ENCODE results near the gene DBR1.

DBR1 gene, protein sequence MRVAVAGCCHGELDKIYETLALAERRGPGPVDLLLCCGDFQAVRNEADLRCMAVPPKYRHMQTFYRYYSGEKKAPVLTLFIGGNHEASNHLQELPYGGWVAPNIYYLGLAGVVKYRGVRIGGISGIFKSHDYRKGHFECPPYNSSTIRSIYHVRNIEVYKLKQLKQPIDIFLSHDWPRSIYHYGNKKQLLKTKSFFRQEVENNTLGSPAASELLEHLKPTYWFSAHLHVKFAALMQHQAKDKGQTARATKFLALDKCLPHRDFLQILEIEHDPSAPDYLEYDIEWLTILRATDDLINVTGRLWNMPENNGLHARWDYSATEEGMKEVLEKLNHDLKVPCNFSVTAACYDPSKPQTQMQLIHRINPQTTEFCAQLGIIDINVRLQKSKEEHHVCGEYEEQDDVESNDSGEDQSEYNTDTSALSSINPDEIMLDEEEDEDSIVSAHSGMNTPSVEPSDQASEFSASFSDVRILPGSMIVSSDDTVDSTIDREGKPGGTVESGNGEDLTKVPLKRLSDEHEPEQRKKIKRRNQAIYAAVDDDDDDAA

GRCh38 chr3:138174421-138175131 lies at the start of gene DBR1:
Gene DBR1 (minus strand): TSS chr3:138174921. CDS start chr3:138174795, 126 bp downstream.
- Mint-ChIP-seq H3K9me3 (no peaks in the 10 kb centered on the region), H3K4me1 (peaks cover 8 to 17% of the 10 kb centered on the region in 2 donors), H3K27ac (peak within 1 kb of the TSS; percentile 96), H3K4me3 (peak within 1 kb of the TSS; percentile 93 to 98), H3K36me3 (peaks cover 2 to 15% of the 10 kb centered on the region in 2 donors), H3K27me3 (peaks cover 0 to 7% of the 10 kb centered on the region in 2 donors)
- ATAC-seq (replicated peaks) (peak; percentile 94), DNase-seq (peak; percentile 75)

DNA sequence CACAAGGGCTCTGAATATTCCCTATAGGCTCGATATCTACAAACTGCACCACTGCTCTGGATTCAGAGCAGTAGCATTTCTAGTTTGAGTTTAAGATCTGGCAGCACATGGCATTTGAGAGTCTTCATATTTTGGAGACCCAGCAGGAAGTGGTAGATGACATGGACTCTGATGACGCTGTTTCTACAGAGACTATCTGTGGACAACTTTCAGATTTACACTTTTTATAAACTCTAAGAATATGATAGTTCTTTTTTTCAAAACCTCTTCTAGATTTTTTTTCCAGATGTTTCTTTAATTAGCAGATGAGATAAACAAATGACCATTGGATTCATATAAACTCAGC lies 48.2 kb upstream of the DBR1 start:
- Mint-ChIP-seq H3K27ac (no peak overlapping the region), H3K9me3 (no peaks in the 10 kb centered on the region), H3K4me1 (peaks cover 13 to 22% of the 10 kb centered on the region in 2 donors), H3K27me3 (no peaks in the 10 kb centered on the region), H3K36me3 (peaks cover 17 to 31% of the 10 kb centered on the region in 2 donors), H3K4me3 (no peak overlapping the region)
- no peak for ATAC-seq (replicated peaks)
- no peak for DNase-seq

DNA sequence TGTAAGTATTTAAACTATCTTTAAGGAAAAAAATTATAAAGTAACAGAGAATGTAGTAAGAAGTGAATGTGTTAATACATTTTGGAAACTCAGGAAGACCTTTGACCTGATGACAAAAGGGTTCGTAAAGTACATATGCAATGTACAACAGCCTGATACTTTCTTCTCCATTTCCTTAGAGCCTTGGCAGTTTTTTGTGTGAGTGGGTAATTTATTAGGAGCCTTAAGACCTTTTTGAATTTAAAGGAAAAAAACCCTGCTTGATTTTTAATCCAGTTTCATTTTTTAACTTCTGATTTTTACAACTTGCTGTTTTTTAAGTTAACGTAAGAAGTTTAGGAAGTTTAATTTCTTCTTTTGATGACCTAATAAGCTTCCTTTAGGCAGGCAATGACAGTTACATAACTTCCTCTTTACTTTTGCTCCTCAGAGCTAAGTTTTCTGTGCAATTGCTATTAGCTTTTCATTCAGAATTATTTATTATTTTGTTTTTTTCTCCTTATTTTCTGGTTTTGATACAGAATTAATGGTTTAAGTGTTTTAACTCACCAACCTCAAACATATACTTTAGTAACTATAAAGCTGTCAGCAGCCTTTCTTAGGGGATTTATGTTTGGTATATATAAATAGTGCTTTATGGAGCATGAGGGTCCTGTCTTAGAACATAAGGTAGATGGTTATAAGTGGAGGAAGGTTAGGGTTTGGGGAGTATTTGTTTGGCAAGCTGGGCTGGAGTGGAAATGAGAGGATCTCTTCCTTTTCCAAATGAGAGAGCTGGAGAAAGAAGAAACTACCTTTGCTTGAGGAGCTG lies 47.6 kb upstream of the DBR1 start:
- peaks cover 13 to 25% of the 10 kb centered on the region in 2 donors for H3K4me1 Mint-ChIP-seq
- H3K4me3 Mint-ChIP-seq: no peak overlapping the region
- H3K27ac Mint-ChIP-seq: no peak overlapping the region

GRCh38 chr3:138220788-138221187 lies 46.1 kb upstream of the DBR1 start:
- DNase-seq (no peak), ATAC-seq (replicated peaks) (no peak)
- no peaks in the 10 kb centered on the region for H3K9me3 Mint-ChIP-seq
- no peak overlapping the region for H3K27ac Mint-ChIP-seq
- peaks cover 13 to 25% of the 10 kb centered on the region in 2 donors for H3K4me1 Mint-ChIP-seq
- no peak overlapping the region for H3K4me3 Mint-ChIP-seq
- H3K27me3 Mint-ChIP-seq: no peaks in the 10 kb centered on the region
- H3K36me3 Mint-ChIP-seq: peaks cover 7 to 25% of the 10 kb centered on the region in 2 donors

More for the DNA sequence above, 47.6 kb upstream of the DBR1 start:
- no peaks in the 10 kb centered on the region for H3K27me3 Mint-ChIP-seq
- no peak for ATAC-seq (replicated peaks)
- peaks cover 15 to 32% of the 10 kb centered on the region in 2 donors for H3K36me3 Mint-ChIP-seq
- H3K9me3 Mint-ChIP-seq: no peaks in the 10 kb centered on the region
- DNase-seq: no peak

DNA sequence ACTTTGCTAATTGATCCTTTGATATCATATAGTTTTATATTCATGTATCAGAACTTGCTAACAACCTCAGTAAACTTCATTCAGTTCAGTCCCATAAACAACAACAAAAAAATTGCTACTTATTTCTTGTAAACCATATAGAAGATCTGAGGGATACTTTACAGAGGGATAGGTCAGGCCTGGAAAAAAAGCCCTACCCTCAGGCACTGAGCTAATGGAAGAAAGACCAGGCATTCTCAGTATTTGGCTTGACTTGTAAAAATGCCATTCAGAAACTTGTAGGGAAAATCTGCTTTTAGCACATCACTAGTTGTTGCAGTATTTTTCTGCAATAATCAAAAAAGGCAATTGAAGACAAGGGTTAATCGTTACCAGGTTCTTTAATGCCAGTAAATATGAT lies 45.5 kb upstream of the DBR1 start:
- Mint-ChIP-seq H3K27me3 (no peaks in the 10 kb centered on the region), H3K4me1 (peaks cover 13 to 25% of the 10 kb centered on the region in 2 donors), H3K4me3 (no peak overlapping the region), H3K27ac (no peak overlapping the region), H3K9me3 (no peaks in the 10 kb centered on the region), H3K36me3 (peaks cover 7 to 22% of the 10 kb centered on the region in 2 donors)
- ATAC-seq (replicated peaks): no peak
- DNase-seq: no peak

- Mint-ChIP-seq H3K27ac (peak overlapping the region; percentile 67), H3K4me3 (no peak overlapping the region), H3K36me3 (peaks cover 7 to 18% of the 10 kb centered on the region in 2 donors), H3K4me1 (peaks cover 13 to 25% of the 10 kb centered on the region in 2 donors), H3K9me3 (no peaks in the 10 kb centered on the region), H3K27me3 (no peaks in the 10 kb centered on the region)
- no peak for DNase-seq
- peak in 1 of 2 donors; percentile 64 for ATAC-seq (replicated peaks)
Measured at GRCh38 chr3:138219255-138219654, 44.5 kb upstream of the DBR1 start.

GRCh38 chr3:138213398-138214085 lies 38.8 kb upstream of the DBR1 start:
- Mint-ChIP-seq H3K9me3 (no peaks in the 10 kb centered on the region), H3K4me3 (no peak overlapping the region), H3K36me3 (peaks cover 6 to 23% of the 10 kb centered on the region in 2 donors), H3K4me1 (peaks cover 4 to 9% of the 10 kb centered on the region in 2 donors), H3K27me3 (no peaks in the 10 kb centered on the region), H3K27ac (no peak overlapping the region)
- DNase-seq (no peak), ATAC-seq (replicated peaks) (no peak)

DNA sequence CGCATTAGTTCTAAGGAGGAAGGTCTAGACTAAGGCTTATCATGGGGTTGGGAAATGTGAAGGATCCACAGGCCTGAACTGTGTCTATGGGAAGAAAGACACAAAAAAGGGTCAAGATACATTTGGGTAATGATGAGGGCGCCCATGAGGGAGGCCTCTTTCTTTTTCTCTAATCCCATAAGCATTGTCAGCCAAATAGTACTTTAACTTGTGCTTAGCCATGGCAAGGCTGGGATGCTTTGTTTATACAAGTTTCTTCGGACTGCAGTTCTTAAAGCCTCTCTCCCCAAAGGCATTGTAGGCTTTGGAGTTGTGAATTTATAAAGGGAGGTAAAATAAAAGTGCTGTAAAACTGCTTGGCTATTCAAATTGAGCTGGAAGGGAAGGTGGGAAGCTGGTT lies 35.8 kb upstream of the DBR1 start:
- no peak for DNase-seq
- Mint-ChIP-seq H3K9me3 (no peaks in the 10 kb centered on the region), H3K4me3 (no peak overlapping the region), H3K36me3 (peaks cover 16 to 28% of the 10 kb centered on the region in 2 donors), H3K27ac (no peak overlapping the region), H3K4me1 (peaks cover 5 to 8% of the 10 kb centered on the region in 2 donors), H3K27me3 (no peaks in the 10 kb centered on the region)
- no peak for ATAC-seq (replicated peaks)

GRCh38 chr3:138206196-138206595 lies 31.5 kb upstream of the DBR1 start:
- no peaks in the 10 kb centered on the region for H3K27me3 Mint-ChIP-seq
- no peak overlapping the region for H3K27ac Mint-ChIP-seq
- peaks cover 15 to 29% of the 10 kb centered on the region in 2 donors for H3K4me1 Mint-ChIP-seq
- H3K4me3 Mint-ChIP-seq: no peak overlapping the region
- H3K9me3 Mint-ChIP-seq: no peaks in the 10 kb centered on the region
- DNase-seq (no peak), ATAC-seq (replicated peaks) (no peak)
- H3K36me3 Mint-ChIP-seq: peaks cover 19 to 26% of the 10 kb centered on the region in 2 donors

DNA sequence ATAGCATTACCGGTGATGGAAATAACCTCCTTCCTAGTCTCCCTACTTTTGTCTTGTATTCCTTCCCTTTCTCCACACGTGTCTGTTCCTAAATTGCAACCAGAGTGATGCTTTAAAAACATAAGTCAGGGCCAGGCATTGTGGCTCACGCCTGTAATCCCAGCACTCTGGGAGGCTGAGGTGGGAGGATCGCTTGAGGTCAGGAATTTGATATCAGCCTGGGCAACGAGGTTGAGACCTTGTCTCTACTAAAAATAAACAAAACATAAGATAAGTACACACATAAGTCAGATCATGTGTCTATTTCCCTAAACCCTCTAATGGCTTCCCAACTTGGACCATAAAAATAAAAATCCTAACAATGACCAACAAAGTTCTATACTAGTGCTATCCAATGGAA lies 30.8 kb upstream of the DBR1 start:
- no peak overlapping the region for H3K4me3 Mint-ChIP-seq
- ATAC-seq (replicated peaks) (no peak), DNase-seq (no peak)
- H3K27me3 Mint-ChIP-seq: no peaks in the 10 kb centered on the region
- H3K36me3 Mint-ChIP-seq: peaks cover 19 to 26% of the 10 kb centered on the region in 2 donors
- no peak overlapping the region for H3K27ac Mint-ChIP-seq
- H3K4me1 Mint-ChIP-seq: peaks cover 15 to 33% of the 10 kb centered on the region in 2 donors
- H3K9me3 Mint-ChIP-seq: no peaks in the 10 kb centered on the region

- peaks cover 21 to 47% of the 10 kb centered on the region in 2 donors for H3K4me1 Mint-ChIP-seq
- no peaks in the 10 kb centered on the region for H3K9me3 Mint-ChIP-seq
Measured at GRCh38 chr3:138203938-138204337, 29.2 kb upstream of the DBR1 start.

GRCh38 chr3:138202945-138203701 lies 28.4 kb upstream of the DBR1 start:
- H3K27ac Mint-ChIP-seq: no peak overlapping the region
- H3K4me3 Mint-ChIP-seq: no peak overlapping the region
- H3K9me3 Mint-ChIP-seq: no peaks in the 10 kb centered on the region
- DNase-seq: no peak
- no peaks in the 10 kb centered on the region for H3K27me3 Mint-ChIP-seq
- peaks cover 18 to 29% of the 10 kb centered on the region in 2 donors for H3K36me3 Mint-ChIP-seq
- peaks cover 22 to 50% of the 10 kb centered on the region in 2 donors for H3K4me1 Mint-ChIP-seq
- ATAC-seq (replicated peaks): no peak

More at GRCh38 chr3:138203938-138204337, 29.2 kb upstream of the DBR1 start:
- H3K36me3 Mint-ChIP-seq: peaks cover 19 to 28% of the 10 kb centered on the region in 2 donors
- no peak overlapping the region for H3K4me3 Mint-ChIP-seq
- DNase-seq (no peak), ATAC-seq (replicated peaks) (no peak)
- H3K27ac Mint-ChIP-seq: no peak overlapping the region
- no peaks in the 10 kb centered on the region for H3K27me3 Mint-ChIP-seq

GRCh38 chr3:138200424-138200823 lies 25.7 kb upstream of the DBR1 start:
- Mint-ChIP-seq H3K27me3 (no peaks in the 10 kb centered on the region), H3K36me3 (peaks cover 9 to 24% of the 10 kb centered on the region in 2 donors), H3K9me3 (no peaks in the 10 kb centered on the region), H3K4me1 (peaks cover 20 to 41% of the 10 kb centered on the region in 2 donors), H3K4me3 (no peak overlapping the region), H3K27ac (no peak overlapping the region)
- no peak for ATAC-seq (replicated peaks)
- no peak for DNase-seq
